Kasumi-1 (cell line): Measurements from ENCODE around the gene KDR.
A peak's percentile ranks its signal among the peaks of the same experiment; 100 is the strongest.

Experiments
- DNase-seq, 2 experiments: peaks; one replicate each; lab custom pipeline; 2025; lab: John Stamatoyannopoulos, UW

The KDR gene

DNA sequence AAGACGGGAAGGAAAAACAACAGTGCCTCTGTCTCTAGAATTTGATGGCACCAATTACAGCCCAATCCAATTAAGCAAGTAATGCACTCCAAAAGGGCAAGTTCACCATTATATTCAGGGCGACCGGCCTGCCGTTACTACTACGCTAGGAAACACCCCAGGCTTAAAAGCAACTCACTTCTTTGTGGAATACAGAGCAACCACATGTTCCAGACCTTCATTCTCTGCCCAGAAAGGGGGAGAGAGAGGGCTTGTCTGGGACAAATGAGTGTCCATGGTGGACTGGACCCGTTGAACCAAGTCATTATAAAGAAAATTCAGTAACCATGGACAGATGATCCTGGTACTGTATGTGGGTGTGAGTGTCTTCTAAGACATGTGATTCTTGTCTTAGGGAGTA lies 1.6 kb downstream of the KDR start:
- no peak for DNase-seq

DNA sequence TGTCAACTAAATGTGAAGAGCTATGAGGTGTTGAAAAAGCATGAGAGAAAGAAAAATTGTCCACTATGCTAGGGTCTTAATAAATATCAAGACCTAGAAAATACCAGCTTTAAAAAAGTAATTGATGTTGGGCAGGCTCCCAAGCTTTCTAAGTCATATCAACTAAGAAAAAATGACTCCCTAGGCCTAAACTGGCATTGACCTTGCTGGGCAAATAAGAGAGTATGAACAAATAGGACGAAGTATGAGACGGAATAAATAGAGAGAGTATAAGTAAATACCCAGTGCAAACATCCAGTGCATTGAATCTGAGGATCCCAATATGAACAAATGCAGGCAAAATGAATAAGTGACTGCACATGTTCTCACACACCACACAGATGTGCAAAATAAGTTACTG lies 3.2 kb downstream of the KDR start:
- no peak for DNase-seq

DNA sequence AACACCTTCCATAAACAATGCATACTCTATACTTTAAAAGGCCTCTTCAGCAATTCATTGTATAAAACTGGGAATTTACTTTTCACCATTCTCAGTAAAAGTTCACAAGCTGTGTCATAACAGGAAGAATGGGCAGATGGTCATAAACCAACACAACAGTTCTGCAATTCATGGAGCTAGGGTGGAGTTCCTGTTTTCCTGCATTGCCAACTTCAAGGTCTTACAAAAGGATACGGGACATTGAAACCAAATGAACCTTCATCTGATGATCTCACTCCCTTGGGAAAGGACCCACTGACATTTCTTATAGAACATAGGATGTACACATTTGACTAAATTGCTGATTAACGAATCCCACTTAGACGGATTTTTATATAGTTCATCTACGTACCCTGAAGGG lies 4.1 kb downstream of the KDR start:
- DNase-seq, result peak; percentile 97 to 99

DNA sequence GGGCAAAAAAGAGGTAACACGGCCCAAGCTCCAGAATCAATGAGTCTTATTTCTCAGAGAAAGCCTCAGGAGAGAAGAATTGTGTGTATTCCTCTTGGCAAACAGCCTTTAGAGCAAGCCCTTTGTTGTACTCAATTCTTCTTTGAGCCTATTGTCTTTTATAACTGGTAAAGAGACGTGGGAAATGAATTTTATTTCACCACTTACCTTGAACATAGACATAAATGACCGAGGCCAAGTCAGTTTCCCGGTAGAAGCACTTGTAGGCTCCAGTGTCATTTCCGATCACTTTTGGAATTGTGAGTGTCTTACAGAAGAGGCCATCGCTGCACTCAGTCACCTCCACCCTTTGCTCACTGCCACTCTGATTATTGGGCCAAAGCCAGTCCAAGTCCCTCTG lies 7.0 kb downstream of the KDR start:
- DNase-seq, result no peak

DNA sequence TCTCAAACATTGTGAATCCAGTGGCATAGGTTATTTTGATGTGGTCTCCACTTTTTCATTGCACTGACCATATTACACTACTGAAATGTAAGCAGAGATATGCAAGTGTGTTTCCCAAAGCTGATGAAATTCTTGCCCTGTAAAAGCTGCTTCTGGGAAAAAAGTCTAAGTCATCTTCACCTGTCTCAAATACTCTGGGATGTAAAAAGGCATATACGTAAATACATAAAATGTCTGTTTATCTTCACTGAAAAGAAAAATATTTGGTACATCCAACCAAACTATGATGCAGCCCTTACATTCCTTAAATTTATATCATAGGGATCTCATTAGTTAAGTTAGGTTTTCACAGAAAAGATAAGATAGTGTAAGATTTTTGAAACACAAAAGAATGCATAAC lies 7.9 kb downstream of the KDR start:
- DNase-seq, result no peak

DNA sequence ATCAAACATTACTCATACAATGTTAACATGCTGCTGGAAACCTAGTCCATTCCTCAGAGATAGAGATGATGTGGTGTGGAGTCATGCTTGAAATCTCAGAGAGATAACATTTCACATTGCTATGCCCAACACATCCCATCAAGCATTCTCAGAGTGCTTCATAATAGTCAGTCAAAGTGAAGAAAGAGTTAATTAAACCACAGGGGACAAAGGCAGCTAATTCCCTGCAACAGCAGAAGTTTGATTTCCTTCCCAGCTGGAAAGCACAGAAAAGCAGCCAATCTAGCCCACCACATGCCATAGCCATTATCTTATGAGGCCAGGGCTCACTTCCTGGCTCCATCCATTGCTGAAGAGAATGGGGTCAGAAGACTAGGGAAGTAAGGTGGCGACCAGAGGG lies 8.9 kb downstream of the KDR start:
- DNase-seq, result no peak

DNA sequence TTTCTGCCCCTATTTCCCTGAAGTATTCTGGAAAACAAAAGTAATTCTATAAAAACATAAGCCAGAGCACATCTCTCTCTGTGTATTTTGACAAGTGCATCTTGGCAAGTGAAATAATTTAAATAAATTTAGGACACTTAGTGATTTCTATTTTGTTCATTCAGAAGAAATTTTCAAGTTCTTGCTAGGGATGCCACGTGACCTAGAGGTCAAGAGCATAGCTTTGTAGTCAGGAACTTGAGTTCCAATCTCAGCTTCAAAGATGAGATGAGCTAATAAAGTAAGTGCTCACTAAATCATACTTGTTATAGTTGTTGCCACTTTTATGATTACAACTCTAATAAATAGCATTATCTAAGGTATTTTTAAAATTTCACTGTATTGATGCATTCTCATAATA lies 13.8 kb downstream of the KDR start:
- DNase-seq, result no peak

DNA sequence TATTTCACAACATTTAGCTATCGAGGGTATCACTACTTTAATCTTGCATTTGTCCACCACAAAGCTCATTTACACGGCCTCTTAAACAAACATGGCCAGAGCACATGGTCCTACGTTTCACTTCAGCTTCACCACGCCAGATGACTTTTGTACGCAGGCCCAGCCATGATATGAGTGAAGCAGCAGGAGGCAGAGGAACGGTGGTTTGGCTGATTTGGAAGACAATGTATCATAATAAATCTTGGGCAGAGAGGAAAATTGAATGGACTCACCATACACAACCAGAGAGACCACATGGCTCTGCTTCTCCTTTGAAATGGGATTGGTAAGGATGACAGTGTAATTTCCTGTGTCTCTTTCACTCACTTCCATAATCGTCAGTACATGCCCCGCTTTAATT lies 15.3 kb downstream of the KDR start:
- no peak for DNase-seq

DNA sequence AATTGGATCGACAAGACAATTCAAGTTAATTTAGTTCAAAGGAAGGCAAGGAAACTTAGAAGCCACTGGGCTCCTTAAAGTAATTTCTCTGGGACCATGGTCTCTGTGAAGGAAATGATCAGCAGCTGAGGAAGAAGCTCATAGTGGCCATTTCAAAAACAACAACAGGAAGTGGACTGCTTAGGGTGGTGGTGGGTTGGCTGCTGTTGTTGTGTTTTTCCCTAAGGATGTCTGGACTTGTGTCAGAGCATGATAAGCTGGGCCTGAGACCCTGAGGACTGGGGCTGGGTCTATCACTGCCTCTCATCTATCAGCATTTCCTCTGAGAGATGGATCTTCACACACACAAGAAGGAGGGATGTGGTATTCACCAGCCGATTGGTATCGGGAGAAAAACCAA lies 18.3 kb downstream of the KDR start:
- no peak for DNase-seq

DNA sequence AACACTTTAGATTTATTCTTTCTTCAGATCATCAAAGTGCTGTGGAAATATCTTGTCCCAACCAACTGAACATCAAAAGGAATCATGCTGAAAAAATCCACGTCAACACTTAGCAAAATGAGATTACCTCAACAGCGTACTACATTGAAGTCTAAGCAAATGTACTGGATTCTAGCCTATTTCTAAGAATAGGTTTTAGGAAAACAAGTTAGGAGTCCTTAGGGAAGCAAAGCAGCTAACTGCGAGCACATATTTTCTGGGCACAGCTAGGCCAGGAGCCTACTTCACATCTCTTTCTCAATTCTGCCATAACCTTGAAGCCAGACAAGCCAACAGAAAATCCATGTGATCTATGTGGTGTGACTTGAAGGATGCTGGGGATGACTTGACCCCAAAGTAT lies 22.2 kb downstream of the KDR start:
- DNase-seq, result no peak

DNA sequence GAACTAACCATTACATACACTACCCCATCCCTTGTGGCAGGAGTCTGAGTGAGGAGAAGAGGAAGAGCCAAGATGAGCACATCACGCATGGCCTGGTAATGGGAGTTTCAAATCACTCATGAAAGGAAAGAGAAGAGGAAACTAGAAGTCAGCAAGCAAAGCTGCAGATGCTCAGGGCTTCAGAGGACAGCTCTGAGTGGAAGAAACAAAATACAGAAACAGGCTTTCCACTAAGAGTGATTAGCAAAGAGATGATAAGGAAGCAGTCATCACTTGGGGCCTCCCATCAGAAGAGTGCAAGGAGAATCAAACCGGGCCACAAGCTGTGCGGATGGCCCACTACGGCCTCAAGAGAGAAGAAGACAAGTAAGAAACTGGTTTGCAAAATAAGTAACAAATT lies 25.6 kb downstream of the KDR start:
- DNase-seq, result no peak

DNA sequence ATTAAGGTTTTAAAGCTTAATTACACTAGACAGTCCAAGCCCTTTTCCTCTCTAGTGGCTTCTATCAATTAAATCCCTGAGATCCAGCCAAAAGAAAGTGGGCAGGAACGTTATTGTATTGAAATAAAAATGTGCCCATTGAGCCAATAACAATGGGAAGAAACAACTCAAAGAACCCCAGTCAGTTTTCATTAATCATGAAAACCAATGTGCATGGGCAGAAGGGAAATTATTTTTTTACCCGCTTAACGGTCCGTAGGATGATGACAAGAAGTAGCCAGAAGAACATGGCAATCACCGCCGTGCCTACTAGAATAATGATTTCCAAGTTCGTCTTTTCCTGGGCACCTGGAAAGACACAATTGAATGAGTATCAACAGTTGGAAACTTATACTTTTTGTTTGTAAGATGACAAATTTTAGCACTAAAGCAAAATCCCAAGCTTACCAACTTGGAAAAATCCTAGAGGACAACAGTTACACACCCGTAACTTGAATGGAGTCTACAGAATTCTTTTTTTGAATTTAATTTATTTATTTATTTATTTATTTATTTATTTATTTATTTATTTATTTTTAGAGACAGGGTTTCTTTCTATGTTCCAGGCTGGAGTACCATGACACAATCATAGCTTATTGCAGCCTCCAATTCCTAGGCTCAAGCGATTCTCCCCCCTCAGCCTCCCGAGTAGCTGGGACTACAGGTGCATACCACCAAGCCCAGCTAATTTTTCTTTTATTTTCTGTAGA lies 26.8 kb downstream of the KDR start:
- DNase-seq, result no peak

DNA sequence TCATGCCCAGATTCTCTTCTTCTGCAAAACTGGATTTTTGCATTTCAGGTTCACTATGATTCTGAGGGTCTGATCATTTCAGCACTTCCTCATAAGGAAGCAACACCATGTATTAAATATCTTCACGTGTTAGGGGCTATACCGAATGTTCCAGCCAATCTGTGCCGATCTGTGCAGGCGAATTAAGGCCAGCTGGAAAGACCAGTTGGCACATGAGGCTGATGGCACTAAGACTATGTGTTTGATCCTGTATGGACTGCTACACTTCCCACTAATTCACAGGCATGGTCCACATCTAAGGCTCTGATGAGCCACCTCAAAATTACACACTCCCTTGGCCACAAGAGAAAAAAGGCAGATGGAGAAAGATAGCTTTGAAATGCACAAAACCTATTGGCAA lies 28.8 kb downstream of the KDR start:
- no peak for DNase-seq

DNA sequence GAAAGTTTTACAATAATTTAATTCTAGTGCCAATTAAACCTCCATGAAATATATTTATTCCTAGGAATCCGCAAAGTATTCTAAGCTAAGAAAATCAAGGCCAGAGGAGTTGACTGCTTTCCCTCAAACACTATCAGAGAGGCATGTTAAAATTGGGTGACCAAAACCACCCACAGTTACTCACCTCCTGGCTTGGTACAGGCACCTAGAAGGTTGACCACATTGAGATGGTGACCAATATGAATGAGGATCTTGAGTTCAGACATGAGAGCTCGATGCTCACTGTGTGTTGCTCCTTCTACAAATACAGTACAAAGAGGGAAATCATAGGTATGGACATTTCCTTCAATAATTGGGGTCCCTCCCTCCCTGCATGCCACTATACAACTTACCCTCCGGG lies 29.4 kb downstream of the KDR start:
- no peak for DNase-seq

DNA sequence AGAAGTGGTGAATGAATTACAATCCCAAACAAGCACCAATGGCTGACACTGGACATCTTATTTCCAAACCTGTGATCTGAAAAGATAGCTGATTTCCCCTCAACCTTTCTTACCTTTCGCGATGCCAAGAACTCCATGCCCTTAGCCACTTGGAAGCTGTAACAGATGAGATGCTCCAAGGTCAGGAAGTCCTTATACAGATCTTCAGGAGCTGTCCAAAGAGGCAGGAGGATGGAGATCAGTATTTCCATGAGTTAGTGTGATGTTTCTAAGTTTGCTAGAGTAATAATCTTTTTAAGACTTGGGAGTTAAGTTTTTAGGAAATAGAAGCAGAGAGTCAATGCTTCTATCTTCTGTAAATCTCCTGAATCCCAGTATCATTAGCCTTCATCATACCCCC lies 32.9 kb downstream of the KDR start:
- DNase-seq, result no peak

DNA sequence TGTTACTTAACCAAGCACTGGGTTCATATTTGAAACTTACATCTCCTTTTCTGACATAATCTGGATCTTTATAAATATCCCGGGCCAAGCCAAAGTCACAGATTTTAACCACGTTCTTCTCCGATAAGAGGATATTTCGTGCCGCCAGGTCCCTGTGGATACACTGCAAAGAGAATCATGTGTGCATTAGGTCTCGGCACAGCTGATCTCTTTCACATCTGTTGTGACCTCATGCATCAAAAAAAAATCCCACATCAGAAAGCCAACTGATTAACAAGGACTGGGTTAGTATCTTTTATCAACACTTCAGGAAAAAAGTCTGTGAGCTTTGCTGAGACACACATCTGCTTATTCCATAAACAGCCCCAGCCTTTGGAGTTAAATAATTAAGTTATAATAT lies 35.5 kb downstream of the KDR start:
- no peak for DNase-seq

DNA sequence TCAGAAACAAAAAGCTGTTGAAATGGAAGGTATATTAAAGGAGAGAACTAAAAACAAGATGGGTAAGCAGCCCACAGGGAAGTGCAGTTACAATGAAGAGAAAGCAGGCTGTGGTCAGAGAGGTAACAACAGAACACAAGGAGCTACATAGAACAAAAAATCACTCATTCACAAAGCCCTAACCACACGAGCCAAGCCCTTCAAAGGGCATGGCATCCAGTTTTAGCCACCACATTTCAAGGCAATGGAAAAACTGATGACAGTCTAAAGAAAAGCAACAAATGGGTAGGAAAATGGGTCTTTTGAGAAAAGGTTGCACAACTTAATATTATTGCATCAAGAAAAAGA lies 37.5 kb downstream of the KDR start:
- no peak for DNase-seq

DNA sequence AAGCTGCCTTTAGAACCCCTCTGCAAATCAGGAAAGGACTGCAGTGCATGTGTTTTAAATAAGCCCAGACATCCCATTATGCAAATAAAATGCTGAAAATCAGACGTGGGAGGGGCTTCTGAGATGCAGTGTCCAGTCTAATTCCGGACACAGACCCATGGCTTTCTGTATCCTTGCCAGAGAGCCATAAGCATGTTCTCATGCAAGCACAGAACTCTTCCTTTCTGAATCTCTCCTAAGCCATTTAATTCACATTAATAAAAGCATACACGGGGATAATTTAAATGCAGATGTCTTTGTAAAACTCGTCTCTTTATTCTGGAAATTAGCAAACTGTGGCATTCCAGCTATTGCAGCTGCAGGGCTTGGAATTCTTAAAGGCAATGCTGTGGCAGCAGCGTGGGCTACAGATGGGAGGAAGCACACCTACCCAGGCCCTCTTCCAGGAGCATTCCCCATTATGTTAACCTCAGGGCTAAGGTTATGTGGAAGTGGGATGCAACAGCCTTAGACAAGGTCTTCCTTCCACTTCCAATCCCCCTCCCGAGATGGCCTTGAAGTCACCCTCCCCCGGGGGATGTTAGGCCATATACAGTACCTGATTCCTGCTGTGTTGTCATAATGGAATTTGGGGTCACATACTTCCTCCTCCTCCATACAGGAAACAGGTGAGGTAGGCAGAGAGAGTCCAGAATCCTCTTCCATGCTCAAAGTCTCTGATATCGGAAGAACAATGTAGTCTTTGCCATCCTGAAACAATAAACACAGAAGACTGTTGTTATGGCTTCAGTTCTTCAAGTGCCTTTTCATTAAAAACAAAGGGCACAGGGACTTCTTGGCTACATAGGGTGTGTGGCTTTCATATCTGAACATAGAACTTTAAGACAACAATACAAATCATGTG lies 38.1 kb downstream of the KDR start:
- DNase-seq, result no peak

DNA sequence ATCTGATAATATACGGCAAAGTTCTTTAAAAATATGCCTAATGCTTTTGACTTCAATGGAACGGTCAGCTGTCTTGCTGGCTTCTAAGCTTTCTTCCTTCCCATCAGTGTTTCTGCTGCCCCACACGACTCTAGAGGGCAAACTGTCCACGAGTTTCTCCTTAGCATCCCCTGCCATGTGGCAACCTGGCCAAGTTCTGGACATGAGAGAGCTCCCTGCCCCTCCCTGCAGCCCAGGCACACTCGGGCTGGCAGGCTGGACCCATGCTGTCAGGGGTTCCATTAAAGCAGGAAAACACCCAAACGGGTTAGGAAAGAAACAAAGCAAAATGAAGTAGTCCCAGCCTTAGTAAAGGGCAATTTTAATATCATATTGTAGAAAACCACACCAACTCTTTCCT lies 38.8 kb downstream of the KDR start:
- DNase-seq, result no peak

DNA sequence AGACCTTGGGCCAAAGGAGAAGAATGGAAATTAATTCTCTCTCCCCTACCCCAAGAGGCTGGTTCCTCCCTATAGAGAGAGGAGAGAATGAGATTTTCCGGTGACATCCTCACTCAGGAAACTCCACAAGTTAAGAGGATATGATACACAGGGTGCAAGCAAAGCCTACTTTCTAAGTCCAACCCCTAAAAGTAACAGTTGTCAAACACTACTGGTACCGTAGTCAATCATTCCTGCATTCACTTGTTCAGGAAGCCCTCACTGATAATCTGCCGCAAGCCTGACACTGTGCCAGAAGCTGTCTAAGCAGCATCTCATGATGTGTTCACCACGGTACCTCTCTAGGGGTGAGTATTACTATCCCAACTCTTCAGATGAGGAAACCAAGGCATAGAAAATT lies 41.7 kb downstream of the KDR start:
- DNase-seq, result no peak

DNA sequence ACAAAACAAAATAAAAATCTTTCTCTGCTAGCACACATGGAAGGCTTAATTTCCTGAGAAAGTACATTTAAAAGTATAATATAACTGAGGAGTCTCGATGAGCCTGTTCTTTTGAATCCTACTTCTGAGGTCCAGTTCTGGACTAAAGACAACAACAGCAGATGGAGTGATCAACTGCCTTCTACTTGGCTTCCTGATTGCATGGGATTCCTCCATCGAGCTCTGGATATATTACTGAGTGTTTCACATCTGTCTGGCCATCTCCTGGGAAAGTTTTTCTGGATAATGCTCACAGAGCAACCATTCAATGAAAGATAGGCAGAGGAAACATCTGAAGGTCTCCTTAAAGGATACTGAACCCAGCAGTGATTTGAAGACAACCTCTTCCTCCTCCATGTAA lies 42.6 kb downstream of the KDR start:
- no peak for DNase-seq

DNA sequence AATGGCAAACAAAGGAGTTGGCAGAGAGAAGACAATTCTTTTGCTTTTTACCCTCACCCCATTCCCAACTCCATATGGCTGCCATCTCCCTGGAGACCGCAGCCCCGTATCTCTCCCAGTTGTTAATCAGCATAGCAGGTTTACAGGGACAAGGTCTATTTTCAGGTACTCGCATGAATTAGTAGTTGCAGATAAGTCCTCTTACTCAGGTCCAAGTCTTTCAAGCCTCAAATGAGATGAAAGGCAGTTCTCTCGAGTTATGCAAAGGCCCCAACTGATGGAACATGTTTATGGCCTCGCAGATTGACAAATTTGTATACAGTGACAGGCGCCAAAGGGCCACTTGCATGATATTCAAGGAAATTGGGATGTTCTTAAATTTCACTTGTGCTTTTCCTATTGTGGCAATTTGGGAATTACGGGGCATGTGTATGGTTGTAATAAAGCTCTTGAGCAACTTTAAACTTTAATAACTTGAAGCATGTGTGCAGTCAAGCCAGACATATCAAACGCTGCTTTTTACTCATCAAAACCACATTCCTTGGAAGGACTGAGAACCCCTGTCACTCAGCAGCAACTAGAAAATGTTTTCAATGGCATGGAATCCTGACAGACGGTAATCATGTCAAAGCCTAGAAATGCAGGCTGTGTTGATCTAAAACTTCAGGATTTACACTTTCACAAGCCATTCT lies 45.1 kb downstream of the KDR start:
- no peak for DNase-seq
